H54 (cell line): Measurements from ENCODE around the gene MALAT1.

Experiments
- DNase-seq: peaks from one replicate; pipeline ENCODE4 v3.0.0; 2011; ENCODE audit warnings: low spot score, mixed read lengths; ENCODE audit not compliant: insufficient read length
- FAIRE-seq: peaks from 3 replicates; lab custom pipeline; 2011; peaks lifted over from hg19 to GRCh38; lab: Jason Lieb, UNC
- POLR2A ChIP-seq: IDR thresholded peaks from 2 replicates; pipeline ENCODE4 v1.6.1; 2011; ENCODE audit warnings: low read depth, mild to moderate bottlenecking, low read length

MALAT1 gene

DNA sequence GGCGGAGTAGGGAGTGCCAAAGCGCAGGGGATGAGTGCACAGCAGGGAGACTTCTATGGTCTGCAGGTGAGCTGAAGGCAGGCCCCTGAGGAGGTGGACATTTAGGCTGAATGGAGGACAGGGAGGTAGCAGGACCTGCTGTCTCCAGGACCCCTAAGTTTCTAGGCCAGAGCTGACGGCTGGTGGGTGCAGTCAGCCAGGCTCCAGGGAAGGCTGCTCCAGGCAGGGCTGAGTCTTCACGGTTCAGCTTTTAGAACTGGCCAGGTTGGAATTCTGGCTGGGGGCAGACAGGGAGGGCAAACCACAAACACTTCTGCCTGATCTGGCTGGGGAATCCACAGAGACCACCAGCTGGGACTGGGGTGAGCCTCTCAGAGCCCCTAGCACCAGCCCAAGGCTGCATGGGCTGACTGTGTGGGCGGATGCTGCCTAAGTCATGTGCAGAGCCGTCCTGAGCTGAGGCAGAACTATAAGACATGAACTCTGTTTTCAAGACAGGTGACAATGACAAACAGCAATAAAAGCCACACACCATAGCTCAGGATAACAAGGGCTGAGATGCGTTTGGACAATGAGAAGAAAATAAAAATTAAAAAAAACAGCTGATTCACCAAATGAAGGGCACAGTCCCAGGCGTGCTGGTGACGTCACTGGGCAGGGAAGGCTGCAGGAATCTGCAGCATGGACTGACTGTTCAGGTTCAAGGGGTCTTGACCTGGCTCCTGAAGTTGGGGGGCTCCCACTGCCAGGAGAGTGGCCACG lies 10.4 kb upstream of the MALAT1 start:
- FAIRE-seq: no peak
- TF ChIP-seq POLR2A: no peak; the same call in 1 of the 2 replicates
- DNase-seq: no peak

DNA sequence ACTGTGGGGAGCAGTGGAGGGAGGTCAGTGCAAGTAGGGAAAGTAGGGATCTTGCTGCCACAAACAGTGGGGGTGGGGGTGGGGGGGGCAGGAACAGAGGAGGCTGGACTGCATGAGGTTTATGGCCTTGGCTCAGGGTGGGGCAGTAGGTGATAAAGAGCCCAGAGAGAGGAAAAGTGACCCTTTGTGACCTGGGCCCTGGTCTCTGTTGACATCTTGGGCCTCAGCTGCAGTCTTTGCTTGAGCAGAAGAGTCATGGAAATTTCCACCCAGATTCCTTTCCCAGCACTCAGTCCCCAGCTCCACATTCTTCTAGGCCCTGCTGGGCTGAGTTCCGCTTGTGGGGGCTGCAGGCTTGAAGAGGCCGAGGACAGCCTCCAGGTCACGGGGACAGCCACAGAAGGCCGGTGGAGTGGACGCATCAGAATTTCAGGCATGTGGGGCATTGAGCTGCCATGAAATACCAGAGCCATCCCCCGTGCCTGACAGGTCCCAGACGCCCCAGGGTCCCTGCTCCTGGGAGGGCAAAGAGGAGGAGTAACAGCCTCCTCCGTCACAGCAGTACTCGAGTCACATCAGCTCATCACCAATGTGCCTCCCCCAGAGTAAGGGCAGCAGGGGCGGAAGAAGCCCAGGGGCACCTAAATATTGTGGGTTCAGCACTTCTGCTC lies 9.7 kb upstream of the MALAT1 start:
- TF ChIP-seq POLR2A: no peak; the same call in 1 of the 2 replicates
- DNase-seq (no peak), FAIRE-seq (no peak)

DNA sequence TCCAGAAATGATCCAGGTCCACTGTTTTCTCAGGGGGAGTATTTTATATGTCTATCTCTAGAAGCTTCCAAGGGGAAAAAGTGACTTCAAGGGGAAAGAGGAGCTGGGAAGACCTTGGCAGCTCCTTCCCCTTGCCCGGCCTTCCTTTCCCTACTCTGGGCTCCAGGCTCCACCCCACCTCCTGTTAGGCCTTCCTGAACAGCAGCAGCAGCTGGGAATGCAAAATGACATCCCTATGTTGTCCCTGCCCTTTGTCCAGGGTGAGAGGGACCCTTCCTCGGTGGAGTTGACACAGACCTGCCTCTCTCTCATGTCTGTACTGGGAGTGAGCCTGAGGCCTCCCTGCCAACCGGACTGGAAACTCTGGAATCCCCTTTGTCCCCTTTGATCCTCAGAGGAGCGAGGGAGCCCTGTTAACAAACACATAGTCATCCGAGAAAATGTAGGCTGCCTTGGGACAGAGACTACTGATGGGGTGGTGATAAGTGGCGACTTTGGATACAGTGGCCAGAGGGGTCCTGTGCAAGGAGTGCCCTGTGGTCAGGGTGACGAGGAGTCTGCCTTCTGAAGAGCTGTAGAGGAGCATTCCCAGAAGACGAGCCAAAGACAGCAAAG lies 9.0 kb upstream of the MALAT1 start:
- no peak for FAIRE-seq
- DNase-seq: no peak
- TF ChIP-seq POLR2A: no peak; the same call in 1 of the 2 replicates

GRCh38 chr11:65491163-65491465 lies 7.7 kb upstream of the MALAT1 start:
- DNase-seq (no peak), FAIRE-seq (no peak)
- no peak for TF ChIP-seq POLR2A

DNA sequence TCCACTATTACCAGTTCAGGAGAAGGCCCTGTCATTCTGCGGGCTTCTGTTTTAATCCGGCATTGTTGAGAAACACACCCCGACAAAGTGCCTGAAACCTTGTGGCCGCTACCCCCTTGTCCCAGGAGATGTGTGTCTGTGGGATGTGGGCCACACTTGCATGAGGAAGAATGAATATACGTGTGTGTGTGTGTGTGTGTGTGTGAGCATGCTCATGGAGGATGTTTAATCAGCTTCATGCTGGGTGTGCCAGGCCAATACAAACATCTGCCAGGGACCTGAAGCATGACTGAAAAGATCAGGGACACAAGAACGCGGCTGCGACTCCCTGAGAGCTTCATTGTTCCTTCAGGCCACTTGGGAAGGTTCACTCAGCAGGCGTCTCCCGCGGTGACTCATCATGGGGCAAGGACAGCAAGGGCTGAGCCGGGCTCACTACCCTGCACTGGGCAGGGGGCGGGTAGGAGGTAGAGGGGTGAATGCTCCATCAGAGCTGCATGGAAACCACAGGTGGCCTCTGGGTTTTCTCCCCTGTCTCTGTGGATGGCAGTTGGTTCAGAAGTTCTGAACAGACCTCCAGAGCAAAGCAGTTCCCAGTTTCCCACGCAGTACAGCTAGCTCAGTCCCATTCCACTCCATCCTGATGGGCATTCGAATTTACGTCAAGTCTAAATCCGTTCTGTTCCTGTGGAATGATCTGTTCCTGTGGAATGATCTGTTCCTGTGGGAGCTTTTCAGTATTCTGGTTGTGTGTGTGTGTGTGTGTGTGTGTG lies 7.0 kb upstream of the MALAT1 start:
- 0 out of 2 replicates have a peak, but pooled peaks have one; percentile 25 for TF ChIP-seq POLR2A
- FAIRE-seq (no peak), DNase-seq (no peak)

GRCh38 chr11:65492387-65492636 lies 6.5 kb upstream of the MALAT1 start:
- FAIRE-seq: no peak
- DNase-seq: no peak
- no peak for TF ChIP-seq POLR2A

GRCh38 chr11:65492637-65493366 lies 6.0 kb upstream of the MALAT1 start:
- FAIRE-seq (no peak), DNase-seq (no peak)
- TF ChIP-seq POLR2A: peak; percentile 40

- DNase-seq (no peak), FAIRE-seq (no peak)
- peak; percentile 38; the same call in 1 of the 2 replicates for TF ChIP-seq POLR2A
Measured at GRCh38 chr11:65493367-65494176, 5.3 kb upstream of the MALAT1 start.

DNA sequence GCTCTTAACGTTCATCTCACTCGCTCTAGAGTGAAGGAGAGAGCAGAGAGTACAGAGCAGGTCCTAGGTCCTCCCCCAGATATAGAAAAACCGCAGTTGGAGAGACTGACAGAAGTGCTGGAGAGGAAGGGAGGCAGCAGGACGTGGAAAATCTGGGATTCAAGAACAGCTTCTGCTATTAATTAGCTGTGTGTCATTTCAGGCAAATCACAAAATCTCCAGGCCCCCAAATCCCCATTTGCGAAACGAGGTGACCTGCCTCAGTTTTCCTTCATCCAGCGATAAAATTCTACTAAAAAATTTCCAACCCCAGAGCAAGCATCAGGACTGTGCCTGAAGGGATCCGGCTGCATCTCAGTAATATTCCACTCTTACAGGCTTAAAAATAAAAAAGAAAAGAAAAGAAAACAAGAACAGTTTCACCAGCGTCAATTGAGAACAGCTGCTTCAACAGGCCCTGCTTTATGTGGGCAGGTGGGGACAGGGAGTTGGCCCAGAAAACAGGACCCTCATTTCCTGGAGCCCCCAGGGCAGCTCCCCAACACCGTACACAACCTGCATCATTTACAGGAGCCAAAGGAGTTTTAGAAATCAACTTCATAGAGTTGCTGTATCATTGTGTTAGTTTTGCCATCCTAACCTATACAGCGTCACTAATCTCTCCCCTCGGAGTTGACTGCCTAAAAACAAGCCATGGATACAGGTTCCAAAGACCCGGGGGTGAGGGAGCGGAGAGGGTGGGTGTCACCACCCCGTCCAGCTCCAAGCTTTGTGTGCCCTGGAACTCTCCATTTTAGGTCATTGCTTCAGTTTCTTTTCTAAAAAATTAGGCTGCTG lies 2.3 kb upstream of the MALAT1 start:
- no peak for TF ChIP-seq POLR2A
- DNase-seq (no peak), FAIRE-seq (no peak)

DNA sequence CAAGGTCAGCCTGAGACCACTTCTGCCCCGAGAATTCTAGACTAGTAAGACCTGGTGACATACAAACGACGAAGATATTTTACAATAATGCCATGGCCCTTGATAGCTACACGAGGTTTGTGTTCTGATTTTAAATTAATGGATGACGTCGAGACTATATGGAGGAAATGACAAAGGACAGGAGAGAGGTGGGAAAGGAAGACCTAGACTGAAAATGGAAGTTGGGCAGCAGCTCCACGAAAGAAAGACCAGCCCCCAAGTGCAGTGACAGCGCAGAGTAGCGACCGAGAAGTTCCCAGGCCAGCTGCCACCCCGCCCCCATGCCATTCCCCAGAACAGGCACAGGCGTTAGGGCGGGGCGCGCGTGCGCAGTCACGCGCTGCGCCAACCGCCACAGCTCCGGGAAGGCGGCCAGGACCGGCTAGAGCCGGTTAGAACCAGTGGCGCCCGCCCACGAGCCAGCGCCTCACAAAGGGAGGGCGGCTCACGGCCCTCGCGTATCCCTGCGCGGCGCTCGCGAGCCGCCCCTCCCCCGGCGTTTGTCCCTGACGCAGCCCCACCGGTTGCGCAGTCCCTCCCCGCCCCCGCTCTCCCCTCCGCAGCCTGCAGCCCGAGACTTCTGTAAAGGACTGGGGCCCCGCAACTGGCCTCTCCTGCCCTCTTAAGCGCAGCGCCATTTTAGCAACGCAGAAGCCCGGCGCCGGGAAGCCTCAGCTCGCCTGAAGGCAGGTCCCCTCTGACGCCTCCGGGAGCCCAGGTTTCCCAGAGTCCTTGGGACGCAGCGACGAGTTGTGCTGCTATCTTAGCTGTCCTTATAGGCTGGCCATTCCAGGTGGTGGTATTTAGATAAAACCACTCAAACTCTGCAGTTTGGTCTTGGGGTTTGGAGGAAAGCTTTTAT lies 1.5 kb upstream of the MALAT1 start:
- DNase-seq: no peak
- no peak; the same call in none of the 2 replicates for TF ChIP-seq POLR2A
- FAIRE-seq: no peak
